Skin epidermis (tissue), 12 donors: ENCODE measurements around the gene INTS12.

ENCODE experiments used
- H3K27ac ChIP-seq, 21 experiments: fragments of 200-600 bp; sonication (generic) in 11 of 21; one replicate each; pipeline ENCODE4 v1.5.0; 2020; ENCODE audit warnings: mild to moderate bottlenecking in 3 of 21, inconsistent platforms in 2 of 21, moderate library complexity in 2 of 21
- H3K4me3 ChIP-seq, 7 experiments: fragments of 200-600 bp; sonication (generic) in 2 of 7; one replicate each; pipeline ENCODE4 v1.5.0; 2020; ENCODE audit warnings: inconsistent platforms in 2 of 7, mild to moderate bottlenecking in 2 of 7, moderate library complexity in 1 of 7

Gene INTS12

GRCh38 chr4:105634402-105635080, 73.9 kb downstream of the INTS12 start:
- Histone ChIP-seq H3K27ac (no peak overlapping the region), H3K4me3 (no peak overlapping the region)

- Histone ChIP-seq H3K4me3 (no peak overlapping the region), H3K27ac (no peak overlapping the region)
These were observed 75.2 kb downstream of the INTS12 start for GRCh38 chr4:105633241-105633640.
